ENCODE data around the gene ZNF580.
A peak's percentile ranks its signal among the peaks of the same experiment; 100 is the strongest.

Gene ZNF580

GRCh38 chr19:55647732-55648584, 7.2 kb downstream of the ZNF580 start, which contains the start of gene CCDC106:
TSS of gene CCDC106 (plus strand) at chr19:55648212. CDS start at chr19:55649047, 835 bp downstream.
- peak; percentile 79 for DNase-seq (ENCODE audit: low read depth)

GRCh38 chr19:55648585-55649267, 7.9 kb downstream of the ZNF580 start:
- DNase-seq (ENCODE audit: low read depth): no peak

- DNase-seq (ENCODE audit: low read depth): no peak
Measured at GRCh38 chr19:55649268-55650125, 8.7 kb downstream of the ZNF580 start.

GRCh38 chr19:55650126-55650557, 9.3 kb downstream of the ZNF580 start:
- DNase-seq (ENCODE audit: low read depth): no peak

- no peak for DNase-seq (ENCODE audit: low read depth)
Measured at GRCh38 chr19:55650602-55651230, 9.9 kb downstream of the ZNF580 start.

GRCh38 chr19:55651236-55651635, 10.4 kb downstream of the ZNF580 start:
- no peak for DNase-seq (ENCODE audit: low read depth)

- DNase-seq (ENCODE audit: low read depth): no peak
Measured at GRCh38 chr19:55652311-55653128, 11.7 kb downstream of the ZNF580 start.

GRCh38 chr19:55653651-55654322, 13.0 kb downstream of the ZNF580 start:
- DNase-seq (ENCODE audit: low read depth): peak; percentile 97

- peak; percentile 99 for DNase-seq (ENCODE audit: low read depth)
Measured at GRCh38 chr19:55654323-55654867, 13.6 kb downstream of the ZNF580 start.

GRCh38 chr19:55654868-55655647, 14.3 kb downstream of the ZNF580 start, which contains the start of gene U2AF2:
TSS of gene U2AF2 (plus strand) at chr19:55655035. CDS start at chr19:55655105, 70 bp downstream.
- peak; percentile 82 for DNase-seq (ENCODE audit: low read depth)

- no peak for DNase-seq (ENCODE audit: low read depth)
Measured at GRCh38 chr19:55655648-55656040, 14.8 kb downstream of the ZNF580 start.

GRCh38 chr19:55656552-55656951, 15.8 kb downstream of the ZNF580 start:
- DNase-seq (ENCODE audit: low read depth): no peak

GRCh38 chr19:55656988-55657747, 16.4 kb downstream of the ZNF580 start:
- no peak for DNase-seq (ENCODE audit: low read depth)

- DNase-seq (ENCODE audit: low read depth): no peak
Measured at GRCh38 chr19:55658846-55659459, 18.2 kb downstream of the ZNF580 start.

- DNase-seq (ENCODE audit: low read depth): no peak
Measured at GRCh38 chr19:55659822-55660221, 19.0 kb downstream of the ZNF580 start.

GRCh38 chr19:55660404-55660803, 19.6 kb downstream of the ZNF580 start:
- DNase-seq (ENCODE audit: low read depth): no peak

GRCh38 chr19:55660991-55661390, 20.2 kb downstream of the ZNF580 start:
- no peak for DNase-seq (ENCODE audit: low read depth)

GRCh38 chr19:55661826-55662225, 21.0 kb downstream of the ZNF580 start:
- DNase-seq (ENCODE audit: low read depth): no peak

Data from amniotic epithelial cell (primary cell).